ENCODE measurements around the gene PEX14.

Gene PEX14

DNA sequence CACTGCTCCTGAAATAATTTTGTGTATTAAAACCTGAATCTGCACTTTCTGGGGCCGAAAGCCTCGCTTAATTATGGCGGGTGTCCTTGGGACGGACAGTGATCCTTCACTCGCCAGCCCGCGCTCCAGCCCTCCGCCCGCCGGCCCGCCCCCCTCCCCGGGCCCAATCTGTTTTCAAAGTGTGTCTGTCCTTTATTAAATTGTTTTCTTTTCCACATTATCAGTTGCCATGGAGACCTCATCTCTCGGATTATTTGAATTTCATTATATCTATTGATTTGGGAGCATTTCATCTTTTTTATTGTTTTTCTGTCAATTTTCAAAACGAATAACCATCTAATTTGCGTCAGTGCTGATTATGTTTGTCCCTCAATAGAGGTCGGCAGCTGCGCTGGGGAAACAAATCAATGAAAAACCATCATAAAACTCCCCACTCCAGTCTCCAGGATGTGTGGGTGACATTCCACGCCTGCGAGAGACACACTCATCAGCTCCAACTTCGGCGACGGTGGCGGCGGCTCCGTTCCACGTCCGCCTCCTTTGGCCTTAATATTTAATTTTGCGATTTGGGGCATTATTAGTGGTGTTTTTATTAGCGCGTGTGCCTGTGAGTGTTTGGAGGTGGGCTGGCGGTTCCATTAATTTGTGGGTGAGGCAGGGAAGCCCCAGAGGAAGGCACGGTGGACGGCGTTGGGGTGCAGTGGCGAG is 197.7 kb downstream of the PEX14 start:
- DNase-seq = no peak

DNA sequence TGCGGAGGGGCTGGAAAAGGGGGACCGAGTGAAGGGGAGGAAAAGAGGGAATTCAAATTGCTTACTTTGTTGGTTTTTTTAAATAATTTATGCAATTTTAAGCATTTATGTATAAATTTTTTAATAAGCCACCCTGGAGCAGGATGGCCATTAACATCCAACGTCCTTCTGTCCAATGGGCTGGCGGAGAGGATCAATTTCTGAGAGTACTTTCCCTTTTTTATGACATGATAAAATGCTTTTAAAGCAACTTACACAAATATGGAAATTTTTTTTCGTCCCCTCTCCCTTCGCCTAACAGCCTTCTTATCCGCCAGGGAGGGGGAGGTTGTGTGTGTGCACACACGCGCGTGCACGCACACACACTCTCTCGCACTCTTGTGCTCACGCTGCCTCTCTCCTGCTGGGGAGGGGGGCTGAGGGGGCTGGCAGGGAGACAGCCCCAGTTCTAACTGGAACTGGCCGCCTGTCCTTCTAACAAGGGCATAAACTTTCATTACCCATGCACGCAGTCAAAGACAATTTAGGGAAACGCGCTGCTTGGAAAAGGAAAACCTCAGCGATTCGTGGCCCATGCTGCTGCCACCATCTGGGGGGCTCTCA is 198.5 kb downstream of the PEX14 start:
- no peak for DNase-seq

DNA sequence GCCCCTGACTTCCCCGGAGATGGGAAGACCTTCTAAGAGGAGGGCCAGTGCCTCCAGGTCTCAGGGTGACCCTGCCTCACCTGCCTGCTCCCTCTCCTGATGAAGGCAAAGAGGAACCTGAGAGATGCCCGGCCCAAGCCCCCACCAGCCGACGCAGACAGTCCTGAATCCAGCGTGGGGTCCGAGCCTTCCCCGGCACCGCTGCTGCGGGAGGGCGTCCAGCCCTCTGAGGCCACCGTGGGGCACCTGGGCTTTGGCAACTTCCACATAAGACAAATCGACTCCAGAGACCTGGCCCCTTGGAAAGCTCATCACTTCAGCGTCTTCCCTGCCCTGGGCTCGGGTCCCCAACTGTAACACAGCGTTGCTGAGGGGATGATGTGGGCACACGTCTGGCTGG is 199.5 kb downstream of the PEX14 start:
- DNase-seq = no peak

DNA sequence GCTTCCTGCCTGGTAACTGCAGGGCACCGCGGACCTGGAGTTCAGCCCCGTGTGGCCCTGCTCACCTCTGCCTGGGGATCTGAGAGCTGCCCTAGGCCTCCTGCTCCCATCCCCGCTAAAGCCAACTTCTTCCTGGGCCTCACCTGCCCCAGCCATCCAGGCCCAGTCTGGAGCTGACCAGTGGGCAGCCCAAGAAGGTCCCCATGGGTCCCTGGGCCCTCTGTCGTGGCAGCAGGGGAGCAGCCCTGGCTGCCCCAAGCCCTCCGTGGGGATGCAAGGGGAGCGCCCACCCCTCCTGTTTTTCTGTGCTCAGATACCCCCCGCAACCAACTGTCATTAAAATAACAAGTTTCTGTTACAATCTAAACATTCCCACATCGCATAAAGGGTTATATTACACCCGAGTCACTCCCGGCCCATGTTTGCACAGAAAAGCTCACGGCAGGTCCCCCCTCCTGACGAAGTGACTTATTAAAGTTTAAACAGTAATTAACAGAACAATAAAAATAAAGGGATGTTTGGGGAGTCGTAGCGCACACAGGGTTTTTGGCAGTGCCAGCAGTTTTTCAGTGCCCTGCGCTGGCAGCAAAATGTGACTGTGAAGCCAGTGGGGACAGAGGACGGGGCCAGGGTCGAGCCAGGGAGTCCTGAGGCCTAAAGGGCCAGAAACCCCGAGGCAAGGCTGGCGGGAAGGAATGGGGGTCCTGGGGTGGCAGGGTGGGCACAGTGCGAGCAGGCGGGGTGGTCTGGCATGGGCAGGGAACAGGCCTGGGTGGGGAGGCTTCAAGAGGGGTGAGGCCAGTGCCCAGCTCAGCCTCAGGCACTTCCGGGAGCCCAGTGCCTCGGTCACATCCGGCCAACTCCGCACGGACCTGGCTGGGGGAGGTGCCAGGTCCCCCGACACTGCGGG is 200.2 kb downstream of the PEX14 start:
- no peak for DNase-seq

DNA sequence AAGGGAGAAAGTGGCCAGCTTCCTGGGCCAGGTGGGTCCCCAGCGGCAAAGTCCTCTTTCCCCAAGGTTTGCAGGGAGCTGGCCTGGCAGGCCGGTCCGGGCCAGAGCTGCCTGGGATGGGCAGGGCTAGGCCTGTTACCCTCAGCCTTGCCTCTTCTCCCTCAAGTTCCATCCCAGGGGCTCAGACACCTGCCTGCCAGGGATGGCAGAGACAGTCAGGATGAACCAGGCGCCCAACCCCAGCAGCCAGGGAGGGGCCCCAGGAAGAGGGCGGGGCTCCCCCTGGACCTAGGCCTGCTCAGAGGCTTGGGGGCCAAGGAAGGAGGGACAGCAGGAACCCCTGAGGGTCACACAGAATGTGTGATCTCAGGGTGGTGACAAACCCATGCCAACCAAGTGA is 201.1 kb downstream of the PEX14 start:
- peak; percentile 81 for DNase-seq

DNA sequence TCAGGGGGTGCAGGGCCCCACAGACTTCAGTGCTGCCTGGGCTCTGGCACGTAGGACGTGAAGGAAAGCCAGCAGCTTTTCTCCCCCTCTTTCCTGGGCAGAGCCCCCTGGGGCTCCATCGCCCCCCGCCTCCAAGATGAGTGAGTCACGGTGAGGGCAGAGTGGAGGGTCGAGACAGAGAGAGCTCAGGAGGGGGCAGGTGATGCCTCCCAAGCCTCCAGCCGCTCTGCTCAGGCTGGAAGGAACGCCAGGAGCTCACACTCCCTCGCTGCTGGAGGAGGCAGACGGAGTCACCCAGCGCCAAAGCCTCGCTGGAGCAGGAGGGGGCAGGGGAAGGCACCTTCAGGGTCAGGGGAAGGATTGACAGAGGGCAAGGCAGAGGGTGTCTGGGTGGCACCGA is 202.2 kb downstream of the PEX14 start:
- peak; percentile 50 for DNase-seq

DNA sequence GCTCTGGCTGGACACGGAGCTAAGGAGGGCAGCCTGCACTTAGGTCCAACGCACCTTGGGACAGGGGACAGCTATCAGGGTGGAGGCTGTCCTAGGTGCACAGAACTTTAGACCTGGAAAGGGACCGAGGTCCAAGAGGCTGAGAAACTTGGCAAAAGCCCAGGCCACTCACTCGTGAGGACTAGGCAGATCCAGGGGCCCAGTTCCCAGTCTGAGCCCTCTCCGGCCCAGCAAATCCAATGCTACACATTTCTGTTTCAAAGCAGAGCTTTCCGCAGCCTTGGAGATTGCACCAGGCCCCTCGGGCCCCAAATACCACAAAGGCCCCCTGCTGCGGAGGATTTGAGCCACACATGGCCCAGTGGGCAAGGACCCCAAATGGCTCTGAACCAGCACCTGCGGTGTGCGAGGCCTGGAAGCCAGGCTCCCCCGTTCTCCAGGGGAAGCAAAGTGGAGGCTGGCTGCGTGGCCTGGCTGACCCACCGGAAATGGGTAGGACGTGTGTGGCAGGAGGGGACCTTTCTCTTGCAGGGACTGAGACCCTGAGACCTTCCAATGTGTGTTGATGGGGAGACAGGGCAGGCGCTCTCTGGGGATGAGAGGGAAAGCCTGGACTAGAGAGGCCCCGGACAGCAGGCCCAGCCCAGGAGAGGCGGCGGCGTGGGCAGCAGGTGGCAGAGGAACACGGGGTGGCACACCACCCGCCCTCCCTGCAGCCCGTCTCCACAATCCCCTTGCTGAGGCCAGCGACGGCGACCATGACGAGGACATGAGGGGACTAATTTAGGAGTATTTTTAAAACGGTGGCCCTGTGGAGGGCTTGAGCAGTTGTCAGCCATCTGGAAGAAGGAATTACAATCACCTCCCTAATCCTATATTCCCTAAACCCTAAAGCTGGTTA is 203.0 kb downstream of the PEX14 start:
- no peak for DNase-seq

DNA sequence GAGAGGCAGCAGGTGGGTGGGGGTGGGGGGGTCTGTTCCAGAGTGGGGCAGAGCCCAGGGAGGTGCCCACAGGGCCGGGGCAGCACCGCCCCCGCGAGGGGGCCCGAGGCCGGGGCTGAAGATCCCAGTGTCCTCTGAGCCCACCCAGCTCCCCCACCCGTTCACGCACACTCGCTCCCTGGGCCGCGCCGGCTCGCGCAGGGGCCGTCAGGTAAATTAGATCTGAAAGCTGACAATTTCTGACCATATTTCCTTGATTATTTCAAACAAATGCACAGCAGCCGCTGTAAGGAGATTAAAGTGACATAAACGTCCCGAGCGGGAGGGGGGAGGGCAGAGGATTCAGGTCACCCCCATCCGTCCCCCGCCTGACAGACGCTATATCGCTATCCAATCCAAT is 203.7 kb downstream of the PEX14 start:
- DNase-seq = no peak

DNA sequence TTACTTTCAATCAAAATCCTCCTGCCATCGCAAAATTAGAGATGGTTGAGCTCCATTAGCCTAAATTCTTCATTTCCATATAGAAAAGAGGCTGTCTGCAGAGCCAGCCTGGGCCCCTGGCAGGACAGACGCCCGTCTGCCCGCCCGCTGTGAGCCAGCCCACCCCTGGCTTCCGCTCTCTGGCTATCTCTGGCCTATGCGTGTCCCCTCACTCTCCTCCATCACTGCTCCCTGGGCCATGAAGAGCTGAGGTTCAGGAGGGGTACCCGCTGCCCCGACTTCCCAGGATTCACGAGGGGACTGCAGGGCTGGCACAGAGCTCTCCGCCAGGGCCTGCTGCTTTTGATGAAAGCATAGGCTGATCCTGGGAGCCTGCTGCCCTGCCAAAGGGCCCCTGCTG is 204.1 kb downstream of the PEX14 start:
- DNase-seq = no peak

DNA sequence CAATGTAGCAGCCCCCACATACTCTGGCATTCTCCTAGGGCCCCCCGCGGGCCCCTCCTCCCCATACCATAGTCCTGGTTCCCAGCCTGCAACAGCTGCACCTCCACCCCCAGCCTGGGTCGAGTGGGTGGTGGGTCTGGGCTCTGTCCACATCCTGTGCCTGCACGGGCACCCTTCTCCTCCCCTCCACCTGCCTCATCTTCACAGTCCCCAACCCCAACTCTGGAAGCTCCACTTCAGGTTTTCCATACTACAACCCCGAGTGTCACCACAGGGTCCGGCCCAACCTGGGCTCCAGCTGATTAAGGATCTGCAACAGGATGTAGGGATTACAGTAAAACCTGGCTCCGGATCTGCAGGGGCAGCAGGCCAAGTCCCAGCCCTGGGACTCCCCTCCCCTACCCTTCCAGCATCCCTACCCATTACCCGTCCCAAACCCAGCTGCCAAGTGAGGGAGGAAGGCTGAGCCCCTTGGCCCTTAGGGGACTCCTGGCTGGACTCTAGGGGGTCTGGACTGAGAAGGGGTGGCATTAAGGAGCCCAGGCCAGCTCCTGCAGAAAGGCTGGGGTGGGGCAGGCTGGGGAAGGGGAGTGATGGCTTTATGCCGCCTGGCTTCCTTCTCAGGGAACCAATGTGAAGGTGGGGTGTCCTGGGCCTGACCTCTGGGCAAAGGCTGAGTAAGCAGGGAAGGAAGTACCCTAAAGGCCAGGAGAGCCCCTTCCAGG is 204.9 kb downstream of the PEX14 start:
- peak; percentile 98 for DNase-seq

Measured in NCI-H510A (cell line).